HG03457 (cell line): ENCODE data around the gene HIPK2.

Experiments
- ATAC-seq: cut with Tn5 transposase; IDR thresholded peaks from one replicate; pipeline ENCODE4 v1.9.1; 2021; ENCODE audit warnings: moderate number of reproducible peaks; ENCODE audit not compliant: unreplicated experiment

The HIPK2 gene

DNA sequence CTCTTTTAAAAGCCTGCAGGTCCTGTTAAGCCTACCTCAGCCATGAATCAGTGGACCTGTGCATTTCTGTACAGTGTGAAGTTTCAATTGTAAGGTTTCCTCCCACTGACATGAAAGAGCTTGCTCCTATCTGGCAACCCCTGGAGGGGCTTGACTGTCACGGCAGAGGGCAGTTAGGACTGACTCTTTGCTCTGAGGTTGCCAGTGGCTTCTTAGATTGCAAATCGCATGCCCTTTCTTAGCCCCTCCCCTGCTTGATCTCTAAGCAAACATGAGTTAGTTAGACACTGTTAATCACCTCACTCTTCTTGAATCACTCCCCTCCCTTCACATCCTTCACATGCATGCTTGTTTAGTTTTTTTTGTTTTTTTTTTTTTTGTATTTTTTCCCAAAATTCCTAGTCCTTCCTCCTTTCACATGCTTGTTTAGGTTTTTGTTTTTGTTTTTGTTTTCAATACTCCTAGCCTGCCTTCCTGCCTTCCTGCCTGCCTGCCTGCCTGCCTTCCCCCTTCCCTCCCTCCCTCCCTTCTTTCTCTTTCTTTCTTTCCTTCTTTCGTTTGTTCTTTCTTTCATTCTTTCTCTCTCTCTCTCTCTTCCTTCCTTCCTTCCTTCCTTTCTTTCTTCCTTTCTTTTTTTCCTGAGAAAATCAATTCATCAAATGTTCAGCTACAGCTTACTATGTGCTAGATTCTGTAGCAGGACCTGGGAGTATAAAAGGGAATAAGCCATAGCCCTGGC lies 6.0 kb upstream of the HIPK2 start:
- no peak for ATAC-seq

DNA sequence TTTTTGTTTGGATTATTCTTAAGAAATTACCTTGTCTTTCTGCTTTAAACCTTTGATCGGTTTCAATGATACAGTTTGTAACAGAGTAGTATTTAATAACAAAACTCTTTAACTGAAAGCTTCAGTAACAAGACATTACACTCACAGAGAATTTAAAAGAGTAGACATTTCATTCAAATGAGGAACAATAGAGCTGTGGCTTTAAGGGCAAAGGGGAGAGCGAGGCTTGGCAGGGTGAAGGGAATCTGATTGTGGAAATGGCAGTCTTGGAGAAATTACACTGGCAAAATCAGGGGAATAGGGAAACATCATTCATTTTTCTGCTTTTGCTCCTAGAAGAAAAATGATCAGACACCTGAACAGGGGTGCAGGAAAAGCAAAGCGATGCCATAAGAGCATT lies 5.1 kb upstream of the HIPK2 start:
- ATAC-seq, result no peak

DNA sequence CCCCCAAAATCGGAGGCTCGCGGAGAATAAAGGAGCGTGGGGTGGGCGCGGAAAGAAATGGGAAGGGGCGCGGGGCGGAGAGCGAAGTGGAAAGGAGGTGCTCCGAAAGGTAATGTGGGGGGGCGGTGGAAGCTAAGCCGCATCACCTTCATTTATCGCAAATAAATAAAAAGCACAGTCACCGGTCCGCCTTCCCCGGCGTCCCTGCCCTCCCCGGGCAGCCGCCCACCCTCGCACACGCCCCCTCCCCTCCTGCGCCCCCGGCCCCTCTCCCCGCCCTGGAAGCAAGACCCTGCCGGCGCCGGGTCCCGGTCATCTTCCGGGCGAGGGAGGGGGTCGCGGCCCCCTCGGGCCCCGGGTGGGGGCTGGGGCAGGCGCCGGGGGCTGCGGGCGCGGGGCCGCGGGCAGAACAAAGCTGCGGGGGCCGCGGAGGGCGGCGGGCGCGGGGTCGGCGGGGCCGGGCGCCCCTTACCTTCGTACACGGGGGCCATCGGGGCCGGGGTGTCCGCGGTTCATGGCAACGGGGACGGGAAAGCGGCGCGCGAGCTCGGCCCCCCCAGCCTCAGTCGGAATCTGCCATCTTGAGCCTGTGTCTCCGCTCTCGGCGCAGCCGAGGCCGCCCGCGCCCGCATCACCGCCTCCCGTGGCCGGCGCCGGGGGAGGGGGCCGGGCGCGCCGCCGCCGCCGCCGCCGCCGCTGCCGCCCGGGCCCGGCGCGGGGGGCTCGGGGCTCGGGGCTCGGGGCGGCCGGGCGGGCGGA lies 486 bp downstream of the HIPK2 start:
- ATAC-seq, result no peak

DNA sequence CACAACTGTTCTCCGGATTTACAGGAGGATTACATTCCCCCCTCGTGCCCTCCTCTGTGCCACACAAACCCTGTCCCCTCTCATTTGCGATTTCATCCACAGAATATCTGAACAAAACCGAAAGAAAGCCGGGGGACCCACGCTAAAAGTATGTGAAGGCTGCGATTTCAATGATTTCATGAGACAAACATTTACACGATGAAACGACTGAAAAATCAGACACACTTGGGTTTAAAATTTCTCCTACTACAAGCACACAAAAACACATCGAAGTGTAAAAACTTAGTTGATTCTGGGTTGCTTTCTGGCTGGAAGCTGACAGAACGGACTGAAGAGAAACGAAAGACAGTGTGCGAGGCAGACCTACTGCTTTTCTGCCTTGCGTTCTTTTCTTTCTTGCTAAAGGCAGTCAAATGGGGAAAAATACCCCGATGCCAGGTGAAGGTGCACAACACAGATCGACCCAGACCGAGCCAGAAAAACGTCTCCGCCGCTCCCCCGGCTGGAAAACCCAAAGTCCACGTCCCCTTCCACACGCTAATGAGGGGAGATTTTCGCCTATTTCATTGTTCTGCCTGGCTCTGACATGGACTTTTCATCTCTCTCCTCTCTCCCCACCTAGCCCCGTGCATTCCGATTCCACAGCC lies 1.2 kb downstream of the HIPK2 start:
- no peak for ATAC-seq

DNA sequence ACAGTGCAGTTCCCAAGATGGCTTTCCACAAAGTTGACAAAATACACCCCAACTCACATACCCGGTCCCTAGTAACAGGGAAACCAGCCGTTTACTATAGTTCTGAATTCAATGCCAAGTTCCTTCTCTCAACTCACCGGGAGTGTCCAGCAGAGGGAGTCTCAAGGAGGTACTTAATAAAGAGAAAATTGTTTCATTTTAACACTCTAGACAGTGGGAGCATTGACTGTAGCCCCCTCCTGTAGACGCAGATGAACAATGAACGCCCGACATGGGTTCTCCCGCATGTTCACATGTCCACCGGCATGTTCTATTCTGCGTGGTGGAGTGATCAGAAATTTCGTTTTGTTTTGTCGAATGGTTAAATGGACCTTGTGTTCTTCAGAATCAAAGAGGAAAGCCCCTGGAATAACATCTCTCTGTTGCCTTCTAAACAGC lies 1.9 kb downstream of the HIPK2 start:
- no peak for ATAC-seq

DNA sequence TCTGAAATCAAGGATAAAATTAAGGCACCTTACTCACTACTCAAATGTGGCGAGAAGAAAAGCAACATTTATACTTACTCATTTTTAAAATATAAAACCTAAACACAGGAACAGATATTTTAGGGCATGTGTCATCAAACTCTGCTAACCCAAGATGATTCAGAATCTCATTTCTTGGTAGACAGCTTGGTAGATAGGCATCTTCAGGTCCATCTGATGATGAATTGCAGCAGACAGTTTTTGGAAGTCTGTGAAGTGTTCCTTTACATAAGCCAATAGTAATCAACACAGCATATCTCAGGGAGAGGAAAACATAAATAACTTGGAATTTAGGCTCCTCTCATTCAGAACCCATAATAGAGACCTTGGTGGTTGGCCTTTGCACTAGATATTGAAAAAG lies 3.4 kb downstream of the HIPK2 start:
- ATAC-seq, result no peak

DNA sequence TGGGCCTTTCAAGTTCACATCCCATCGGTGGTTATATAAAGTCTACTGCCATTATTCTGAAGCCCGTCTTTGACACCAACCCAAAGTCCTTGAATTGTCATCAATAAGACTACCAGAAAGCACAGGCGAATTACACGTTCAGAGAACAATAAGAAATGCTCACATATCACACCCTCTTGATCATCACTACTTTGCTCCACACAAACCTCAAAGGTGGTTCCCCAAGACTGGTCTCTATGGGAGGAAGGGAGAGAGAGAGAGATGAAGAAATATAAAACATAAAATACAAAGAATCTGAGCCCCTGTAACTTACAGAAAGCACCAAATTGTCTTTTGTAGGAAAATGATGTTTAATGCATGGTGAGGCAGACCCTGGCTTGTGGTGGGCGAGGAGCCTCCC lies 4.4 kb downstream of the HIPK2 start:
- no peak for ATAC-seq

DNA sequence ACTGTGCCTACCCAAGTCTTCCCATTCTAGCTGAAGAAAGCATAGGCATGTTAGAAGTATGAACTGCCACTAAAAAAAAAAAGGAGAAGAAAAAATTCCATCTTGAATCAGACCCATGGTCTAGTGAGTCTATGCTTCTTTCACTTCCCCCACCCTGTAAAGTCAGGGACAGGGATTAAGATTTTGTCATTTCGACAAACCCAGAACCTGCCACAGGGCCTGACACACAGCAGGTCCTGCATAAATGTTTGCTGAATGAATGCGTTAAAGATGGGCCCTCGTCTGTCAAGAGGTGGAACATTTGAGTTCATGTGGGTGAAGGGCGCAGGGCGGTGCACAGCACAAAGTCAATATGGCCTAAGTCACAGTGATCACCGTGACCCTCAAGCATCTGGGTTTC lies 4.9 kb downstream of the HIPK2 start:
- no peak for ATAC-seq

DNA sequence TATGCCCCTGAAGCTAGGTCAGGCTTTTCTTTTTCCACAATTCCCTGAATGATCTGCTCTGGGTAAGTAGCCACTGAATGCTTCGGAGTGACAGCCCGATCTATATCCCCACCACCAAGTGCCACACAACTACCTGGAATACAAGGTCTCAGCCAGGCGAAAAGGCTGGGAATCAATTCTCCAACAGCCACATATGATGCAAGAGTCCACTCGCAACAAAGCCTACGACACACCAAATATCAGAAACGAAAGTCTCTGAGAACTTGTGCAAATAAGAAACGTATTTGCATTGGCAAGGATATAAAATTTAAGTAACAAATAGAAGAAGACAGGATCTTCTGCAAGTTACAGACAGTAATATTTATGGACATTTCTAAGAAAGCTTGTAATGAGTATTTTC lies 5.7 kb downstream of the HIPK2 start:
- ATAC-seq, result no peak

DNA sequence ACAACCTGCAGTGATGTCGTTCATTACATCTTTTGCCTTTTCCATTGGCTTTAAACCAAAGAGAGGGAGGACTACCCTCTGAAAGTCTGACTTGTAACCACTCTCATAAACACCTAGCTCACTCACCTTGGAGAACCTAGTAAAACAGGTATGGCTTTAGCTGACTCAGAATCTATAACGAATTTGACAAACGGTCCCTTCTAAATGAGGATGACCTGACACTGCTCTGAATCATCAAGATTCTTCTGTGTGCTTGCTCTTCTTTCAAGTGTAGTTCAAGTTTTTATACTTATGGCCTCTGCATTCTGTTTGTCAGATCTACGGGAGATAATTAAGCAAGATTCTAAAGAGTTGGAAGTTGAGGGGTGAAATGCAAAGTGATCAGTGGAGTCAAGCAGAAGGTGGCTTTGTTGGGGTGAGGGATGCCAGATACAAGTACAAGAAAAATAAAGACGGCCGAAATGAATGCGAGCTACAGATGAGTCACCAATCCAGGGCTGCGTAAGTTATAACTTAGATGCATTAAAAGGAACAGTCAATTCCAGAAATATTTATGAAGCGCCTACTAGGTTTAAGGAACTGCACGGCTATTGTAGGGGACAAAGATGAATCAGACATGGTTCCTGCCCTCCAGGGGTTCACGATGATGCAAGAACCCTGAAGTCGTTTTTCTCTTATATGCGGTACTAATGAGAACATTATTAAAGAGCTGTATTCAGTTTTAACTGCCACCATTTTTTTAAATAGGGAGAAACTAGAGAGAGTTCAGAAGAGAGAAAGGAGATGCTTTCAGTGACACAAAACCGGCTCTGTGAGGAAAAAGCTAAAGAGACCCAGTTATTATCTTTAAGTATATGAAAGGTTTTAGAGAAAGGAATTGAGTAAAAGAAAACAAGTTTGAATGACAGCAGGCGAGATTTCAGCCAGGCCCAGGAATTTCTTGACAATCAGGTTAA lies 6.5 kb downstream of the HIPK2 start:
- no peak for ATAC-seq

DNA sequence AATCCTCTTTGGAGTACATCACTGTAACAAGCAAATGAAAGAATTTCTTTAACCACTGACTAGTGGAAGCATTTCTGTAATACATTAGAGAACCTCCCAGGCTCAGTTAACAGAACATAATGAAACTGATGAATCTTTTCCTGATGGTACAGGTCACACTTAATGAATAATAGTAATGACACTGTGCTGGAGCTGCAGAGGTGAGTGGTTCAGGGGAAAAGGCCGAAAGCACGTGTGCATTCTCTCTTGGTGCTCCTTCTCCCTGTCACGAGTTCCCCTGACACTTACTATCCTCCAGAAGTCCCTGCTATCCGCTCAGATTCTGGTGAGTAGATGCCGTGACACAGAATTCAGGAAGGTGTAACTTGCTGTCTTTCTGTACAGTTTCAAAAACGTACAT lies 8.0 kb downstream of the HIPK2 start:
- ATAC-seq, result no peak

DNA sequence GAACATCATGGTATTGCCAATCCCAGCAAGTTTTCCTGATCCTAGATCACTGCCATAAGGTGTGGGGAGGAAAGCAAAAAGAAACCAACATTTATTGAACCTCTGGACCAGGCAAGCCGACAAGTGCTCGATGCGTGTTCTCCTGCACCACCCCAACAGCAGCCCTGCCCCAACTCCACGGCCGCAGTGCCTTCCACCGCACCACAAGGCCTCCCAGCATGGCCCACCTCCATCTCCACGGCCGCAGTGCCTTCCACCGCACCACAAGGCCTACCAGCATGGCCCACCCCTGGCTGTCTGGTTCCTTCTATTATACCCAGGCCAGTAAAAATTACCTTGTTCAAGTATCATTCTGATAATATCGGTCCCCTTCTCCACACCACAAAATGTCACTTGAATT lies 8.7 kb downstream of the HIPK2 start:
- no peak for ATAC-seq

DNA sequence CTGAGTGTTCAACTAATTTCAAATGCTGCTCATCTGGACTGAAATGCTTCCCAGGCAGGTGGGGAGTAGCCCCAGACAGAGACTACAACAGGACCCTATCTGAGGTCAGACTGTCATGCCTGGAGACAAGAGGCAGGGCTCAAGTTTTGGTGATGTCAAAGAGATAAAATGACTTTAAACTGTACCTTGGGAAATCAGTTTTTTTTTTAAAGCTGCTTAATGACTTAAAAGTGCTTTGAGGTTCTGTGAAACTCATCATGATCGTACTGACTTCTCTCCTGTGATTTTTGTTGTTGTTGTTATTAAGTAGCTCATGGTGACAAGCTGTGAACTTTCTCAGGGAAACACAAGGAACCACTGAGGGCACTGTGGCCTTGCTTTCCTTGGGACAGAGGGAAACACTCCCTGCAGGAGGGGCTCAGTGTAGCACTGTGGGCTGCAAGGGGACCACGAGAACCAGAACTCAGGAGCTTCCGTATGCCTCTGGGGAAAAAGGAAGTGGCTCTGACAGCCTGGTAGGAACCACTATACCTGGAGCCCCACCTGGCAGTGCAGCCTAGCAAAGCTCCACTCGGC lies 9.5 kb downstream of the HIPK2 start:
- ATAC-seq, result no peak

DNA sequence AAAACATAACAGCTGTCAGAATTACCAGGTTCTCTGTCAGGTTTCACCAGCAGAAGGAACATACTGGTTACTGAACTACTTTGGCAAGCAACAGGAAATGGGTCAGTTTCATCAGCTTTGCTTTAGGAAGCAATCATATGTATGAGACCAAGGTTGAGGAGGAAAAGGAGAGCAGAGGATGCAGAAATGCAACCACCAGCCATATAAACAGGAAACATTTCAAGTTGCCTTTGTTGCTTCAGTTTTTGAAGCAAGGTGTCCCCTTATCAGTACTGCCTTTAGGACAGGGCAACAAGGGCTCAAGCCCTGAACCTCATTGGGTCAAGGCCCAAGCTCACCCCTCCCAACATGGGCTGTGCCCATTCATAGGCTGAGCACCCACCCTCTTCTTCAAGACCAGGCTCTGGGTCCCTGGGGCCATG lies 10.2 kb downstream of the HIPK2 start:
- ATAC-seq, result no peak

DNA sequence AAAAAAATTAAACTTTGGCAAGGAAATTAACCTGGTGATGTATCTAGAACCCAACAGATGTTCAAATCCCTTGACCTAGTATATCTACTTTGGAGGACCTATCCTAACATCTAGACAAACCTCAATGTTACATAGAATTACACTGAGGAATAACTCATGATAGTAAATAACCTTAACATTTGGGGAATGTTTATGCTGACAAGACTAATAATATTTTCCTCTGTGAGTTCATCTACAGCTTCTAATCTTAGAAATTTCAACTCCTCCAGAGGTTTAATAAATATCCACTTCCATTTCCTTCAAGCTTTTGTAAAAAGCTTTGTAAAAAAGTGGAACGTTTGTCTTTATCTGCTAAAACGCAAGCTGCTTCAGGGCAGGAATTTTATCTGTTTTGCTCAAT lies 12.7 kb downstream of the HIPK2 start:
- no peak for ATAC-seq

DNA sequence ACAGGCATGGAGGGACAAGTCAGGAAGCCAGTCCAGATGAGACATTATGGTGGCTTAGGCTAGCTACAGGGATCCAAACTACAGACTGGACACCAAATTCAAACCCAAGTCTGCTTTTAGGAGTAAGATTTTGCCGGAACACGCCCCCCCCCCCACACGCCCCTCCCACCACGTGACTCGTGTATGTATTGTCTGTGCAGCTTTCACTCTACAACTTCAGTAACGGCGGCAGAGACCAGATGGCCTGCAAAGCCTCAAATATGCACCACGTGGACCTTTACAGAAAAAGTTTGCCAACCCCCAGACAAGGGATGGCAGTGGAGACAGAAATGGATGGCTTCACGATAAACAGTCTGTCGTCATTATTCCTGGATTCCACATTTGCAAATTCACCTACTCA lies 14.5 kb downstream of the HIPK2 start:
- no peak for ATAC-seq

DNA sequence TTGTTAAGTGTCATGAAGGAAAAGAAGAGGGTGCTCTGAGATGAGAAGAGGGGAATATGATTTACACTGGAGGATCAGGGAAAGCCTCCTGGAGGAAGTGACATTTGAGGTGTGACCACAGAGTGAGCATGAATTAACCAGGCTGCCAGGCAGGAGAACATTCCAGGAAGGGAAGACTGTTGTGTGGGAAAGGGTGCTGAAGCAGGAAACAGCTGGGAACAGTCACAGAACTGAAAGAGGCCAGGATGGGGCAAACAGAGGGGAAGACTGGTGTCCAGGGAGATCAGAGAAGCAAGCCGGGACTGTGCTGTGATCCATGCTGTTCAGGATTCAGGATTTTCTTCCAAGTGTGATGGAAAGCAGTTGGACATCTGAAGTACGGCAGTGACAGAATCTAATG lies 14.9 kb downstream of the HIPK2 start:
- ATAC-seq, result no peak

DNA sequence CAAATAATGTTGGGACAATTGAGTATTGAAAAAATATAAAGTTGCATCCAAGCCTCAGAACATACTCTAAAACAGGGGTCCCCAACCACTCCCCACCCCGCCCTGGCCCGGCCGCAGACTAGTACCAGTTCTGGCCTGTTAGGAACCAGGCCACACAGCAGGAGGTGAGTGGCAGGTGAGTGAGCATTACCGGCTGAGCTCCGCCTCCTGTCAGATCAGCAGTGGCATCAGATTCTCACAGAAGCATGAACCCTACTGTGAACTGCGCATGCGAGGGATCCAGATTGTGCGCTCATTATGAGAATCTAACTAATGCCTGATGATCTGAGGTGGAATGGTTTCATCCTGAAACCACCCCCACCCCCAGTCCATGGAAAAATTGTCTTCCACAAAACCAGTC lies 19.4 kb downstream of the HIPK2 start:
- no peak for ATAC-seq

DNA sequence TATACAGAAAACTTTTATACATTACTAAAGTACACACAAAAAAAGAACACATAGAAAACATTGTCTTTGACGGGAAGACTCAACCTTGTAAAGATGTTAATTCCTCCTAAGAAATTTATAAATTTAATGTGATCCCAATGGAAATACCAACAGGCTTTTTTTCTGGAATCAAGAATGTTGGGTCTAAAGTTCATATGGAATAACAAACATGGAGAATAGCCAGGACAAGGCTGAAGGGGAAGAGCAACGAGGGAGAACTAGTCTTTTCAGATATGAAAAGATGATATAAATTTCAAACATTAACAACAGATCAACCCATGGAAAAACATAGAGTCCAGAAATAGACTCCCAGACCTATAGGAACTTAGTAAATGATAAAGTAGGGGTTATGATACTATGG lies 19.8 kb downstream of the HIPK2 start:
- ATAC-seq, result no peak

DNA sequence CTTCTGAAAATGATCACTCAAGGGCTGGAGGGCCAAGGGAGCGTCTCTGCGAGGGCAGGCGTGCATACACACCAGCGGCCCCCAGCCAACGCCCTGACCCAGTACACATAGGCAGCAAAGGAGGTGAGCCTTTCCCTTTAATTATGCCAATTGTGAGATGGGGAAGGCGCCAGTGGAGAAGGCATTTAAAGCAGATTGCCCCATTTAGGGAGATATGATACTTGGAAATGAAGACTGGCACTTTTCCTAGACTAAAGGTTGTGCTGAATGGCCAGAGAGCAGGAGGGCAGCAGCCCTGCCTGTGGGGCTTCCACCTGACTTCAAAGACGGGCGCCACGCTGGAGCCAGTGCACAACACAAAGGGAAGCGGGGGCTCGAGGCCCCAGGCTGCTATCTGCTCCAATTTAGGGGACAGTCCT lies 24.1 kb downstream of the HIPK2 start:
- ATAC-seq, result no peak
